Esophagus squamous epithelium (tissue), 5 donors: Measurements from ENCODE around the gene CCDC122. TPM values are rescaled to one million over a fixed set of nuclear protein-coding genes. Genes with fewer than 3 reads are reported as not detected.
"Not testable (repeated sequence)": the region's sequence is repeated elsewhere in the genome, so short reads cannot be mapped to it uniquely, and the experiment has no call there.

Source experiments
- DNase-seq: peaks from one replicate; lab custom pipeline; 2025; lab: John Stamatoyannopoulos, UW
- H3K27ac ChIP-seq, 4 donors: fragments of 200-600 bp; sonication (generic); one replicate each; pipeline ENCODE4 v1.5.1; 2016 to 2019; ENCODE audit warnings: mild to moderate bottlenecking in 1 of 4
- H3K27me3 ChIP-seq, 4 donors: fragments of 200-600 bp; sonication (generic); 1 replicate in 3 of 4; 2 replicates in 1 of 4; pipeline versions ENCODE4 v1.5.1 to v1.6.0; 2017 to 2021; ENCODE audit warnings: antibody characterized with exemption in 1 of 4
- H3K36me3 ChIP-seq, 3 donors: fragments of 200-600 bp; sonication (generic); one replicate each; pipeline ENCODE4 v1.5.1; 2016 to 2019
- H3K4me1 ChIP-seq, 3 donors: fragments of 200-600 bp; sonication (generic); one replicate each; pipeline ENCODE4 v1.5.1; 2017 to 2019
- H3K4me3 ChIP-seq, 4 donors: fragments of 200-600 bp; sonication (generic); 1 replicate in 3 of 4; 2 replicates in 1 of 4; pipeline ENCODE4 v1.5.1; 2016 to 2019; ENCODE audit warnings: mild to moderate bottlenecking in 2 of 4, moderate library complexity in 1 of 4
- H3K9me3 ChIP-seq, 3 donors: fragments of 200-600 bp; sonication (generic); one replicate each; pipeline ENCODE4 v1.5.1; 2016 to 2019
- CTCF ChIP-seq, 6 experiments: fragments of 450-650 bp in 4 of 6; fragments of 200-600 bp in 2 of 6; sonication (generic) in 2 of 6; IDR thresholded peaks; one replicate each; pipeline ENCODE4 v1.5.1; 2016 to 2019; ENCODE audit warnings: antibody characterized with exemption in 6 of 6, mild to moderate bottlenecking in 4 of 6, moderate library complexity in 4 of 6
- POLR2A ChIP-seq, 4 donors: fragments of 450-650 bp; IDR thresholded peaks; one replicate each; pipeline ENCODE4 v1.6.1; 2017; ENCODE audit warnings: antibody characterized with exemption in 4 of 4, mild to moderate bottlenecking in 4 of 4, moderate library complexity in 3 of 4
- WGBS, 2 donors: methylation state at CpG; one replicate each; pipeline ENCODE4 v1.1.5; 2018; 5-methylcytosine and 5-hydroxymethylcytosine counted together
- intact Hi-C: fragments of 100-400 bp; cut with DNase I; formaldehyde crosslinking; loops from one replicate; pipeline ENCODE4 v1.15.0; 2022
- total RNA-seq, 4 donors: library from RNA; depleted of rRNA; stranded (reverse); fragments of >200 nt; gene quantifications; one replicate each; pipeline ENCODE4 v1.1.0, GENCODE V29; 2016
- donor health status: DM: yes; HTN: yes; CAD: no.

Gene CCDC122
- total RNA-seq, 4 donors from 2014 or later: 0.87 to 16.8 (median 2.1) TPM

- DNase-seq: no peak
- 83 to 86% methylated on average over 3 of the region's 3 CpGs for WGBS, 2 donors
- peaks cover 0 to 16% (median 0%) of the 10 kb centered on the region in 3 donors for H3K36me3 ChIP-seq
Observed at GRCh38 chr13:43846496-43847158, 32.9 kb downstream of the CCDC122 start.

GRCh38 chr13:43838909-43839308, 40.6 kb downstream of the CCDC122 start:
- no peak overlapping the region for H3K4me3 ChIP-seq
- no peaks in the 10 kb centered on the region for H3K36me3 ChIP-seq
- no peak for TF ChIP-seq CTCF (IDR thresholded peaks at IDR 0.05)
- TF ChIP-seq POLR2A (IDR thresholded peaks at IDR 0.05): no peak
- no peak overlapping the region for H3K27ac ChIP-seq
- WGBS, 2 donors: 70 to 81% methylated on average over 4 of the region's 4 CpGs
- intact Hi-C loops: no loop called here
- H3K9me3 ChIP-seq: no peaks in the 10 kb centered on the region
- no peak for DNase-seq
- H3K4me1 ChIP-seq: no peaks in the 10 kb centered on the region
- no peaks in the 10 kb centered on the region for H3K27me3 ChIP-seq

More at GRCh38 chr13:43846496-43847158, 32.9 kb downstream of the CCDC122 start:
- no peak for TF ChIP-seq POLR2A (IDR thresholded peaks at IDR 0.05)
- TF ChIP-seq CTCF (IDR thresholded peaks at IDR 0.05): no peak
- Histone ChIP-seq H3K27me3 (no peaks in the 10 kb centered on the region), H3K4me1 (no peaks in the 10 kb centered on the region), H3K27ac (no peak overlapping the region), H3K4me3 (no peak overlapping the region), H3K9me3 (peaks cover 0 to 20% (median 14%) of the 10 kb centered on the region in 3 donors)
- intact Hi-C loops: no loop called here

- no peak overlapping the region for H3K27ac ChIP-seq
- WGBS, 2 donors: 79 to 92% methylated on average over 2 of the region's 2 CpGs
- H3K36me3 ChIP-seq: no peaks in the 10 kb centered on the region
- intact Hi-C loops: no loop called here
- no peaks in the 10 kb centered on the region for H3K9me3 ChIP-seq
- peaks cover 0 to 10% (median 4%) of the 10 kb centered on the region in 3 donors for H3K4me1 ChIP-seq
- H3K4me3 ChIP-seq: no peak overlapping the region
- no peaks in the 10 kb centered on the region for H3K27me3 ChIP-seq
- no peak for DNase-seq
- TF ChIP-seq CTCF (IDR thresholded peaks at IDR 0.05) (no peak), POLR2A (IDR thresholded peaks at IDR 0.05) (no peak)
Observed at GRCh38 chr13:43835701-43836100, 43.8 kb downstream of the CCDC122 start.

- no peaks in the 10 kb centered on the region for H3K27me3 ChIP-seq
- no peak for DNase-seq
- H3K4me1 ChIP-seq: peaks cover 0 to 19% (median 4%) of the 10 kb centered on the region in 3 donors
- TF ChIP-seq CTCF (IDR thresholded peaks at IDR 0.05) (no peak), POLR2A (IDR thresholded peaks at IDR 0.05) (no peak)
- intact Hi-C loops: no loop called here
- no peaks in the 10 kb centered on the region for H3K9me3 ChIP-seq
- no peaks in the 10 kb centered on the region for H3K36me3 ChIP-seq
- peak overlapping the region in 2 of 4 donors; percentile 52 to 83 for H3K27ac ChIP-seq
- 27 to 43% methylated on average over 2 of the region's 2 CpGs for WGBS, 2 donors
- no peak overlapping the region for H3K4me3 ChIP-seq
Observed at GRCh38 chr13:43831088-43831487, 48.5 kb downstream of the CCDC122 start.

- Histone ChIP-seq H3K27me3 (no peaks in the 10 kb centered on the region), H3K4me3 (peak overlapping the region in 1 of 4 donors; percentile 23), H3K36me3 (no peaks in the 10 kb centered on the region), H3K4me1 (peaks cover 0 to 19% (median 4%) of the 10 kb centered on the region in 3 donors), H3K9me3 (no peaks in the 10 kb centered on the region), H3K27ac (peak overlapping the region; percentile 41 to 83 (median 66))
- intact Hi-C loops: no loop called here
- 22 to 29% methylated on average over 5 of the region's 5 CpGs for WGBS, 2 donors
- no peak for TF ChIP-seq POLR2A (IDR thresholded peaks at IDR 0.05)
- DNase-seq: no peak
Observed at GRCh38 chr13:43830497-43830881, 49.1 kb downstream of the CCDC122 start.

- H3K4me1 ChIP-seq, intact Hi-C loops, H3K27me3 ChIP-seq, H3K36me3 ChIP-seq, H3K9me3 ChIP-seq, H3K4me3 ChIP-seq, DNase-seq, H3K27ac ChIP-seq: not testable (repeated sequence)
- 89 to 95% methylated on average over 1 of the region's 1 CpG for WGBS, 2 donors
Observed at GRCh38 chr13:43824656-43825055, 54.9 kb downstream of the CCDC122 start.
